Activated CD4-positive, alpha-beta T cell treated with anti-CD3 and anti-CD28 coated beads, Interleukin-2, amount 50 U/mL, for 48 hours (primary cell): Measurements from ENCODE around the gene PITPNM3.
A peak's percentile ranks its signal among the peaks of the same experiment; 100 is the strongest.

Experiments
- DNase-seq, 2 experiments: peaks; one replicate each; pipeline ENCODE4 v3.0.0-alpha.2; 2020

Gene PITPNM3

GRCh38 chr17:6435968-6436367 is 120.4 kb downstream of the PITPNM3 start:
- DNase-seq: peak; percentile 62 to 71

- no peak for DNase-seq
Measured at GRCh38 chr17:6435051-6435450, 121.3 kb downstream of the PITPNM3 start, which contains the start of gene AIPL1. Gene AIPL1 (minus strand): TSS chr17:6435121. CDS start chr17:6435104, 17 bp downstream.

- DNase-seq: peak; percentile 21
Measured at GRCh38 chr17:6430769-6431168, 125.6 kb downstream of the PITPNM3 start.

DNA sequence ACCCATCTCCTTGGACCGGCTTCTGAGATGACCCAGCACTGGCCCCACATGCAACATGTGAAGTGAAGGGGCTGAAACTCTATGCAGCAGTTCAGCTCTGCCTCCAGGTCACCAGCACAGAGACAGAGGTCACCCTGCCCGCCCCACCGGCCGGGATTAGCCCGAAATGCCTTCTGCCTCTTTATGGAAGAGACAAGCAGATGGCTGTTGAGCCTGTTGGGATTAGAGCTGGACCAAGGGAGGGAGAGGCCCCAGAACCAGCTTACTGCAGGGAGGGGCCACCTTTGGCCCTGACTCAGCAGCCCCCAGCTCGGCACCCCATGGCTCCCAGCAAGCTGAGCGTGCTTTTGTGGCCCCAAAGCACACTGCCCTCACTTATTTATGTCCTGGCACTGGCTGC is 127.1 kb downstream of the PITPNM3 start:
- no peak for DNase-seq

GRCh38 chr17:6428207-6428965 is 128.0 kb downstream of the PITPNM3 start:
- DNase-seq: no peak

DNA sequence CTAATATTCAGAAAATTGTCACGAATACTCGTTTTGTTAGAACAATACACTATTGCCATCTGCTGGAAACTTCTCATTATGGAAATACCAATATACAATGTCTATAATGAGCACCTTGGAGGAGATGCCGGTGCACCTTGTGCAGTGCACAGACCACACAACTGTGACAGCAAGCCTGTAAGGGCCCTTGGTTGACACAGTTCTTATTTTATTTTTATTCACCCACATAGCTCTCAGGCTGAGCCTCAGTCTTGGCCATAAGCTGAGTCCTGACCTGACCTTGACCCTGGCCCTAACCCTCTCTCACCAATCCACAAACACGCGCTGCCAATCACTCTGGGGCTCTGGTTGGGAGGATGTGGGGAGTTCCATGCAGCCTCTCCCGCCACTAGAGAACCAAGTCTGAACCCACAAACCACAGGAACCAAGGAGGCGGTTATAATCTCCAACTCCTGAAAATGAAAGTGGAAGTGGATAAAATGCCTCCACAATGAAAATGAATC is 129.0 kb downstream of the PITPNM3 start:
- DNase-seq: peak; percentile 51 to 64

GRCh38 chr17:6426356-6427101 is 129.8 kb downstream of the PITPNM3 start:
- no peak for DNase-seq

- no peak for DNase-seq
Measured at GRCh38 chr17:6425407-6425806, 130.9 kb downstream of the PITPNM3 start.

- no peak for DNase-seq
Measured at GRCh38 chr17:6423931-6424330, 132.4 kb downstream of the PITPNM3 start.

DNA sequence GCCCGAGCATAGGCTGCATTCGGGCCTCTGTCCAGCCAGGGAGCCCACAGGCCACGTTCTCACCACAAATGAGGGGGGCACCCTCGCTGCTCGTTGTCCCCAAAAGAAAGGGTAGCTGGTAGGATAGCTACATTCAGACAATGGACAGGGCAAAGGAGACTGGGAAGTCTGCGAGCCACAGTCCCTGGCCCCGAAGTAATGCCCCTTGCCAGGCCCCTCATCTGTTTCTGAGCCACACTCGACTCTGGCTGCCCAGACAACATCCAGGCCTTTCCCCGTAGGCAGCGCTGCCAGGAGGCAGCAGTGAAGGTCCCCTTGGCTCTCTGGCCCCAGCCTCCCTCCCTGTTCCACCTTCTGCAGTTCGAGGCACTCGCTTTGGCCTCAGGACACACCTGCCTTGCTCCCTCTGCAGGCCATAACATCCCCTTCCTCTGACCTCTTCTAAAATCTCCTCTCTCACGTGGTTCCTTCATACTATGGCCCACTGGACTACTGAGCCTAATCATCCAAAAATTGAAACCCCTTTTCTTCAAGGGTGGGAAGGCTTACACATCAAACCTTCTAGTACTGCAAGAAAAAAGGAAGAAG is 133.6 kb downstream of the PITPNM3 start:
- DNase-seq: no peak

GRCh38 chr17:6421700-6422604 is 134.4 kb downstream of the PITPNM3 start:
- peak; percentile 80 to 84 for DNase-seq

DNA sequence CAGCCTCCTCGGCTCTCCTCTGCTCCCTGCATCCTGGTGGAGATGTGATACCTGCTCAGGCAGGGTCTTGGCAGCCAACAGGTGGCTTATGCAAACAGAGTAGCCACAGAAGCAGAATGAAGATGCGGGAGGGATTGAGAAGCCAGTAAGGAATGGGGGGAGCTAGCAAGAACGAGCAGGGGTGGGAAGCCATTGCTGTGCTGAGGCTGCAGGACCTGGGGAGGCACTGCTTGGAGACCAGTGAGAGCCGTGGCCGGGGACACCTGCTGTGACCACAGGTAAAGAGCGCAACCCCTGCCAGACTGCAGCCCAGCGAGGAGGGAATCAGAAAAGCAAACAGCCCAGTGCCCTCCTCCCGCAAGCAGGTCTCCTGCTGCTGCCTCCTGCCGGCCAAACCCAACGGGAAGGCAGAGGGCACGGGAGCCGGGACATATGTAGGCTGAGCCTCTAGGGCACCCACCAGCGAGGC is 136.1 kb downstream of the PITPNM3 start:
- peak; percentile 34 to 39 for DNase-seq

DNA sequence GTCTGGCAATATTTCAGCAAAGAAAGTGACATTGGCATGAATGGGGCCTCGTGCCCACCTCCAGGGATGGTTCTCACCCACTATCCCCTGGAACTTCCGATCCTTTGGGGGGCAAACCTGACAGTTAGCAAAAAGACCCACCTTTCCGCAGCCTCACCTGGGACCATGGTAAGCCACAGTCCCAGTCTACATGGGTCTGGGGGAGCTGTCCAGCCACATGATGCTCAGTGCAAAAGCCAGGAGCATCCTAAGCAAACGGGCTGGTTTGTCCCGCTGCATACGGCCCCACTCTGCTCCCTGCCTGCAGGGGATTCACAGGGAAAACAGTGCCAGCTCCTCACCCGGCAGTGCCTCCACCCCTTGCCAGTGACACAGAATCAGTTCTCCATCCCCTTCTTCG is 140.7 kb downstream of the PITPNM3 start:
- no peak for DNase-seq

DNA sequence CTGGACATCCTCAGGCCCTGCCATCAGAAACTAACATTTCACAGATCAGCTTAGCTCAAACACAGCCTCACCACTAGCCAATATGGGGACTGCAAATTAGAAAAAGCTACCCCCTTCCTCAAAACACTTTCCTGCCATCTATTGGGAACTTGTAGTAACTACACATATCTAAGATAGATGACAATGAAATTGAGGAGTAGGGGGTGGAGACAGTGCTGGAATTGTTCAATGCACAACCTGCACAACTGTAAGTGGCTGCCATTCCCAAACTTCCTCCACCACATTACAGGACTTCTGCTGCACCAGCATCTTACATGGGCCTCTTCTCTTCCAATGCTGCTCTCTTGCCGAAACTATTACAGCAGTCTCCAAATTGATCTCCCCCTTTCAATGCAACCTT is 143.3 kb downstream of the PITPNM3 start:
- no peak for DNase-seq

GRCh38 chr17:6408735-6409134 is 147.6 kb downstream of the PITPNM3 start:
- no peak for DNase-seq

- no peak for DNase-seq
Measured at GRCh38 chr17:6408276-6408675, 148.1 kb downstream of the PITPNM3 start.

DNA sequence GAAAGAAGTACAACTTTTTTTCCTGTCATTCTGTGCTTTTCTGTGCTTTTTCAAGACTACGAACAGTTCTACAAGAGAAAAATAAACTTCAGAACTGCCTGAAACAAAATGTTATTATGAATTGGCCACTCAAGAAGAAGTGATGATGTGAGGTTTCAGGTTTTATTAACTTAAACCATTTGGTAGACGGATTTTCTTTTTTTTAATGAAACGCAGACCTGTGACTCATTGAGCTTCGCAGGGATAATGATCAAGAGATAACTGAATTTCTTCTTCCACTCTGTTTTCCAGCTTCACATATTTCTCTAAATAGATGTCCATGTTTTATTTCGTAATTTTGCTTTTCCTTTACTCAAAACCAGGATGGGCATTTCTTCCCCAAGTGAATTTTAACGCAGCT is 154.1 kb downstream of the PITPNM3 start:
- no peak for DNase-seq
